HCT116 (cell line): ENCODE results near the gene CHMP1B. TPM values are rescaled to one million over a fixed set of nuclear protein-coding genes. Genes with fewer than 3 reads are reported as not detected.

Experiments used
- ATAC-seq: fragments of 200-7000 bp; cut with Tn5 transposase; 2 replicates; pipeline ENCODE4 v1.9.1; 2020; ENCODE audit warnings: mild to moderate bottlenecking, moderate library complexity
- BruUV-seq: library from RNA; stranded (reverse); fragments of 400-500 nt; replicated peaks from 2 replicates; lab custom pipeline; 2021; lab: Mats Ljungman, UMichigan
- CTCF ChIA-PET: fragments of 300-600 bp; sonication (Branson Sonifier 250); formaldehyde crosslinking; loops from one replicate; lab custom pipeline; 2021; ENCODE audit warnings: antibody characterized with exemption; lab: Charles Lee
- POLR2A ChIA-PET: fragments of 300-600, 350-600 bp; sonication (Branson Sonifier 250); formaldehyde crosslinking; loops from one replicate; lab custom pipeline; 2021; ENCODE audit warnings: antibody characterized with exemption; lab: Charles Lee
- RAD21 ChIA-PET, 2 experiments: fragments of 300-600 bp; sonication (Branson Sonifier 250); formaldehyde crosslinking; loops; one replicate each; lab custom pipeline; 2023; ENCODE audit warnings: low total read pairs in 2 of 2; ENCODE audit not compliant: uncharacterized antibody in 2 of 2, unreplicated experiment in 2 of 2, low non-redundant PET in 1 of 2; lab: Charles Lee
- DNase-seq: peaks from one replicate; pipeline ENCODE4 v3.0.0-alpha.2; 2010; ENCODE audit warnings: low read depth, low spot score
- H2AFZ ChIP-seq: fragments of 200-600 bp; shearing (Covaris generic), sonication (generic); 2 replicates; pipeline ENCODE4 v1.6.1; 2017; ENCODE audit warnings: low read depth, mixed run types, mixed read lengths, antibody characterized with exemption, low read length; ENCODE audit not compliant: poor library complexity, severe bottlenecking
- H3K27ac ChIP-seq: 2 replicates; pipeline ENCODE4 v1.5.1; 2012; ENCODE audit warnings: low read depth, low read length
- H3K27me3 ChIP-seq: fragments of 200-600 bp; sonication (generic); 2 replicates; pipeline ENCODE4 v1.6.1; 2016; ENCODE audit warnings: mixed run types, low read length, mixed read lengths; ENCODE audit not compliant: insufficient read depth
- H3K36me3 ChIP-seq, 2 experiments: fragments of 200-500 bp in 1 of 2; fragments of 200-600 bp in 1 of 2; sonication (Bioruptor generic) in 1 of 2; sonication (generic) in 1 of 2; 2 replicates each; pipeline versions ENCODE4 v1.5.1 to v1.6.1; 2014 to 2016; ENCODE audit warnings: low read length in 2 of 2, inconsistent platforms in 1 of 2, mixed read lengths in 1 of 2, mixed run types in 1 of 2; ENCODE audit not compliant: insufficient read depth in 2 of 2, control insufficient read depth in 1 of 2
- H3K4me1 ChIP-seq, 2 experiments: fragments of 200-600 bp in 1 of 2; sonication (generic) in 1 of 2; 2 replicates each; pipeline versions ENCODE4 v1.5.1 to v1.6.1; 2012 to 2017; ENCODE audit warnings: low read length in 2 of 2, inconsistent platforms in 1 of 2, mild to moderate bottlenecking in 1 of 2, mixed read lengths in 1 of 2, mixed run types in 1 of 2, moderate library complexity in 1 of 2; ENCODE audit not compliant: insufficient read depth in 2 of 2, control insufficient read depth in 1 of 2
- H3K4me2 ChIP-seq: fragments of 200-600 bp; sonication (generic); 2 replicates; pipeline ENCODE4 v1.6.1; 2017; ENCODE audit warnings: mixed run types, low read length, mixed read lengths
- H3K4me3 ChIP-seq, 2 experiments: fragments of 200-600 bp in 1 of 2; sonication (generic) in 1 of 2; replicated peaks in 1 of 2; 2 replicates each; pipeline ENCODE4 v1.5.1; 2011 to 2016; ENCODE audit warnings: low read length in 2 of 2, control low read depth in 1 of 2, low read depth in 1 of 2, mild to moderate bottlenecking in 1 of 2, mixed read lengths in 1 of 2, mixed run types in 1 of 2
- H3K79me2 ChIP-seq: fragments of 200-600 bp; sonication (generic); 2 replicates; pipeline ENCODE4 v1.6.1; 2017; ENCODE audit warnings: mild to moderate bottlenecking, mixed run types, low read length, moderate library complexity, mixed read lengths; ENCODE audit not compliant: insufficient read depth
- H3K9ac ChIP-seq: fragments of 200-600 bp; sonication (generic); 2 replicates; pipeline ENCODE4 v1.6.1; 2016; ENCODE audit warnings: low read length, mixed read lengths
- H3K9me2 ChIP-seq: fragments of 200-600 bp; sonication (generic), shearing (Covaris generic); 2 replicates; pipeline ENCODE4 v1.6.1; 2017; ENCODE audit warnings: mixed run types, mild to moderate bottlenecking, moderate library complexity; ENCODE audit not compliant: insufficient read depth
- H3K9me3 ChIP-seq, 2 experiments: fragments of 200-500 bp in 1 of 2; fragments of 200-600 bp in 1 of 2; sonication (Bioruptor generic) in 1 of 2; sonication (generic) in 1 of 2; 2 replicates each; pipeline ENCODE4 v1.6.1; 2014 to 2017; ENCODE audit warnings: low read length in 2 of 2, mixed read lengths in 2 of 2, inconsistent platforms in 1 of 2, low read depth in 1 of 2, mild to moderate bottlenecking in 1 of 2, mixed run types in 1 of 2, moderate library complexity in 1 of 2; ENCODE audit not compliant: control insufficient read depth in 1 of 2, insufficient read depth in 1 of 2
- H4K20me1 ChIP-seq: fragments of 200-600 bp; sonication (generic), shearing (Covaris generic); 2 replicates; pipeline ENCODE4 v1.6.1; 2017; ENCODE audit warnings: mixed run types, mild to moderate bottlenecking, moderate library complexity; ENCODE audit not compliant: insufficient read depth
- CBX3 ChIP-seq: IDR thresholded peaks from 2 replicates; pipeline ENCODE4 v1.6.1; 2012; ENCODE audit warnings: low read depth
- CEBPB ChIP-seq: IDR thresholded peaks from 2 replicates; pipeline ENCODE4 v1.6.1; 2012; ENCODE audit warnings: low read depth
- EZH2 ChIP-seq: fragments of 200-600 bp; sonication (generic); IDR thresholded peaks from 2 replicates; pipeline ENCODE4 v1.6.1; 2017; ENCODE audit warnings: antibody characterized with exemption, mixed run types
- EZH2phosphoT487 ChIP-seq: fragments of 200-600 bp; IDR thresholded peaks from 2 replicates; pipeline ENCODE4 v1.6.1; 2018; ENCODE audit warnings: antibody characterized with exemption, borderline replicate concordance
- FOSL1 ChIP-seq: IDR thresholded peaks from 2 replicates; pipeline ENCODE4 v1.6.1; 2012; ENCODE audit warnings: low read depth
- POLR2A ChIP-seq: IDR thresholded peaks from 2 replicates; pipeline ENCODE4 v1.7.0; 2011; ENCODE audit warnings: borderline replicate concordance; ENCODE audit not compliant: insufficient read depth, insufficient read length; ENCODE audit errors: extremely low read depth
- POLR2AphosphoS5 ChIP-seq: IDR thresholded peaks from 2 replicates; pipeline ENCODE4 v1.6.1; 2011; ENCODE audit warnings: mild to moderate bottlenecking, low read depth, low read length, moderate library complexity
- RAD21 ChIP-seq: IDR thresholded peaks from 2 replicates; pipeline ENCODE4 v1.6.1; 2012; ENCODE audit warnings: low read depth, mild to moderate bottlenecking
- REST ChIP-seq: IDR thresholded peaks from 2 replicates; pipeline ENCODE4 v1.6.1; 2012; ENCODE audit warnings: low read depth
- SIN3A ChIP-seq: IDR thresholded peaks from 2 replicates; pipeline ENCODE4 v1.6.1; 2012; ENCODE audit warnings: low read depth
- SRF ChIP-seq: IDR thresholded peaks from 2 replicates; pipeline ENCODE4 v1.6.1; 2012; ENCODE audit warnings: low read depth
- ZFX ChIP-seq: fragments of 450-650 bp; IDR thresholded peaks from 2 replicates; pipeline ENCODE4 v1.6.1; 2017
- intact Hi-C: fragments of 100-400 bp; cut with micrococcal nuclease; formaldehyde crosslinking; loops from 2 replicates; pipeline ENCODE4 v1.10.0; 2022
- total RNA-seq: library from RNA; stranded (reverse); gene quantifications from one replicate; pipeline ENCODE4 v1.2.1, GENCODE V29; 2021; ENCODE audit not compliant: unreplicated experiment
- TF ChIP-seq, protein P1 (sequence below): IDR thresholded peaks from 2 replicates; pipeline ENCODE4 v1.6.1; 2011; ENCODE audit warnings: mild to moderate bottlenecking, low read length, moderate library complexity; ENCODE audit not compliant: insufficient replicate concordance; ENCODE audit errors: extremely low read depth
- TF ChIP-seq, protein P2 (sequence below): IDR thresholded peaks from 2 replicates; pipeline ENCODE4 v1.6.1; 2012
- TF ChIP-seq, protein P3 (sequence below): IDR thresholded peaks from 2 replicates; pipeline ENCODE4 v1.6.1; 2012

CHMP1B gene
- total RNA-seq, 1 experiment from 2014 or later, result 30.3 TPM

- no peak for ATAC-seq
- Histone ChIP-seq H3K79me2 (no peaks in the 10 kb centered on the region), H3K4me2 (no peak overlapping the region), H3K9me2 (no peaks in the 10 kb centered on the region), H3K9ac (no peak overlapping the region), H3K4me1 (peaks cover 0 to 5% of the 10 kb centered on the region in 2 experiments; a peak in 1 of 4 replicates), H4K20me1 (no peaks in the 10 kb centered on the region), H3K27ac (no peak overlapping the region), H3K27me3 (no peaks in the 10 kb centered on the region), H3K9me3 (no peaks in the 10 kb centered on the region), H3K4me3 (no peak overlapping the region), H2AFZ (no peak overlapping the region), H3K36me3 (0 out of 4 replicates have a peak, but pooled peaks cover 0 to 4% of the 10 kb centered on the region in 2 experiments)
- ChIA-PET CTCF (no interaction called here), POLR2A (no interaction called here), RAD21 (no interaction called here)
- intact Hi-C loops, result no loop called here
- DNase-seq, result no peak
- TF ChIP-seq FOSL1, result no peak
- no TSS peak for BruUV-seq
These were observed 46.6 kb downstream of the CHMP1B start for GRCh38 chr18:11897781-11898180.

- H3K79me2 ChIP-seq, result no peaks in the 10 kb centered on the region
- no peak overlapping the region for H3K4me3 ChIP-seq
- 0 out of 4 replicates have a peak, but pooled peaks cover 0 to 4% of the 10 kb centered on the region in 2 experiments for H3K36me3 ChIP-seq
- H3K27ac ChIP-seq, result no peak overlapping the region
- H3K4me2 ChIP-seq, result no peak overlapping the region
- H3K9me2 ChIP-seq, result no peaks in the 10 kb centered on the region
- ChIA-PET CTCF (no interaction called here), POLR2A (no interaction called here), RAD21 (no interaction called here)
- DNase-seq (no peak), ATAC-seq (no peak)
- H3K9ac ChIP-seq, result no peak overlapping the region
- no peak overlapping the region for H2AFZ ChIP-seq
- no peaks in the 10 kb centered on the region for H3K27me3 ChIP-seq
- peaks cover 0 to 1% of the 10 kb centered on the region in 2 experiments; a peak in 1 of 4 replicates for H3K4me1 ChIP-seq
- no TSS peak for BruUV-seq
- no peaks in the 10 kb centered on the region for H4K20me1 ChIP-seq
- intact Hi-C loops, result no loop called here
- H3K9me3 ChIP-seq, result no peaks in the 10 kb centered on the region
- no peak for TF ChIP-seq CBX3
- TF ChIP-seq ZFX, result no peak
- TF ChIP-seq, protein P1, sequence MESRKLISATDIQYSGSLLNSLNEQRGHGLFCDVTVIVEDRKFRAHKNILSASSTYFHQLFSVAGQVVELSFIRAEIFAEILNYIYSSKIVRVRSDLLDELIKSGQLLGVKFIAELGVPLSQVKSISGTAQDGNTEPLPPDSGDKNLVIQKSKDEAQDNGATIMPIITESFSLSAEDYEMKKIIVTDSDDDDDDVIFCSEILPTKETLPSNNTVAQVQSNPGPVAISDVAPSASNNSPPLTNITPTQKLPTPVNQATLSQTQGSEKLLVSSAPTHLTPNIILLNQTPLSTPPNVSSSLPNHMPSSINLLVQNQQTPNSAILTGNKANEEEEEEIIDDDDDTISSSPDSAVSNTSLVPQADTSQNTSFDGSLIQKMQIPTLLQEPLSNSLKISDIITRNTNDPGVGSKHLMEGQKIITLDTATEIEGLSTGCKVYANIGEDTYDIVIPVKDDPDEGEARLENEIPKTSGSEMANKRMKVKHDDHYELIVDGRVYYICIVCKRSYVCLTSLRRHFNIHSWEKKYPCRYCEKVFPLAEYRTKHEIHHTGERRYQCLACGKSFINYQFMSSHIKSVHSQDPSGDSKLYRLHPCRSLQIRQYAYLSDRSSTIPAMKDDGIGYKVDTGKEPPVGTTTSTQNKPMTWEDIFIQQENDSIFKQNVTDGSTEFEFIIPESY, result no peak
- no peak for TF ChIP-seq POLR2A
- TF ChIP-seq, protein P2, sequence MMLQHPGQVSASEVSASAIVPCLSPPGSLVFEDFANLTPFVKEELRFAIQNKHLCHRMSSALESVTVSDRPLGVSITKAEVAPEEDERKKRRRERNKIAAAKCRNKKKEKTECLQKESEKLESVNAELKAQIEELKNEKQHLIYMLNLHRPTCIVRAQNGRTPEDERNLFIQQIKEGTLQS, result no peak
- no peak for TF ChIP-seq CEBPB
- no peak for TF ChIP-seq REST
- no peak for TF ChIP-seq FOSL1
- TF ChIP-seq POLR2AphosphoS5, result no peak
- TF ChIP-seq, protein P3, sequence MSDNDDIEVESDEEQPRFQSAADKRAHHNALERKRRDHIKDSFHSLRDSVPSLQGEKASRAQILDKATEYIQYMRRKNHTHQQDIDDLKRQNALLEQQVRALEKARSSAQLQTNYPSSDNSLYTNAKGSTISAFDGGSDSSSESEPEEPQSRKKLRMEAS, result no peak
- TF ChIP-seq RAD21, result no peak
- no peak for TF ChIP-seq EZH2
- TF ChIP-seq EZH2phosphoT487, result no peak
- no peak for TF ChIP-seq SRF
- no peak for TF ChIP-seq SIN3A
These were observed 47.9 kb downstream of the CHMP1B start for GRCh38 chr18:11899063-11899462.
